GM19328 (cell line): ENCODE data around the gene RPS27L.
"Not testable (repeated sequence)": the region's sequence is repeated elsewhere in the genome, so short reads cannot be mapped to it uniquely, and the experiment has no call there.

ENCODE experiments used
- ATAC-seq: cut with Tn5 transposase; IDR thresholded peaks from one replicate; pipeline ENCODE4 v1.9.1; 2021; ENCODE audit warnings: mild to moderate bottlenecking, moderate library complexity; ENCODE audit not compliant: unreplicated experiment

RPS27L gene

DNA sequence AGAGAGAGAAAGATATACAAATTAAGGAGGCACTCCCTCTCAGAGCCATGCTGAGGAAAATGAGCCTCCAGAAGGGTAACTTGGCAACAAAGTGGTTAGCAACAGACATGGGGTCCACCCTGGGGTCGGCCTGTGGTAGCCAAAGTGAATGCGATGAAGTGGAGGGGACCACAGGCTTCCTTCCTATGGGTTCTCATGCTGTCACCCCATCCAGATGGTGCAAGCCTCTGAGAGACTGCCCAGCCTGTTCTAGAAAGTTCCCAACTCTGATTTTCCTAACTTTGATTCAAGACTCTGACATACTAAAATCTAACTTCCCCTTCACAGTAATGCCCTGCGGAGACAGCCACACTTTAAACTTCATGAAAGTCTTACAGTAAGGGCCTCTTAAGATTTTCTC, 53.9 kb downstream of the RPS27L start:
- ATAC-seq: no peak

GRCh38 chr15:63099581-63099980, 57.7 kb downstream of the RPS27L start:
- not testable (repeated sequence) for ATAC-seq

- not testable (repeated sequence) for ATAC-seq
Observed at GRCh38 chr15:63098901-63099300, 58.4 kb downstream of the RPS27L start.
